Measurements from ENCODE around the gene IGFLR1.

The IGFLR1 gene, protein sequence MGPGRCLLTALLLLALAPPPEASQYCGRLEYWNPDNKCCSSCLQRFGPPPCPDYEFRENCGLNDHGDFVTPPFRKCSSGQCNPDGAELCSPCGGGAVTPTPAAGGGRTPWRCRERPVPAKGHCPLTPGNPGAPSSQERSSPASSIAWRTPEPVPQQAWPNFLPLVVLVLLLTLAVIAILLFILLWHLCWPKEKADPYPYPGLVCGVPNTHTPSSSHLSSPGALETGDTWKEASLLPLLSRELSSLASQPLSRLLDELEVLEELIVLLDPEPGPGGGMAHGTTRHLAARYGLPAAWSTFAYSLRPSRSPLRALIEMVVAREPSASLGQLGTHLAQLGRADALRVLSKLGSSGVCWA

DNA sequence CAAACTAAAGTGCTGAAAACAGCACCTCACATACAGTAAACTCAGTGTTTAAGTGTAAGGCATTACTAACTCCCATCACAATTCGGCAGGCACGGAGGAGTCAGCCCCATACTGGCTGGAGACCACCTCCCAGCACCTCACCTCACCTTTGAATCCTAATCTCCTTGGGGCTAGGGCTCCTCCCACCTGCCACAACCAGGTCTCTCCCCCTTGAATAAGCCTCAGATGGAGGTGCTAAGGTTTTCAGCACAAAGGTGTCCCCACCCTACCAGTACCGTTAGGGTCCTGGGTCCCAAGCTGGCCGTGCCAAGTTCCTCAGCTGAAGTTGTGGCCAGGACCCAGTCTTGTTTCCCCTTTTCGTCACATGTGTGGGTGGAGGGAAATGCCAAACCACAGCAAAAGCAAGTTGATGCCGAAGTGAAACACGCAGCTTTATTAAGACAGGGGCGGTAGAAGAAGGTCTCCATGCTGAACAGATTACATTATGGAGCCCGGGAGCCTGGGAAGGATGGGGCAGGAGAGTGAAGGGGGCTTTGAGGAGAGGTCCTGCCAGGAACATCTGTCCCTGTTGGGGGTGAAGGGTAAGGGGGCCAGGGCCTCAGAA, at the start of gene IGFLR1:
Gene IGFLR1, minus strand, starts transcription at position 332 of the 604 bp plus-strand sequence. CDS start 1,272 bp downstream, outside the sequence.
- TF ChIP-seq EP300 (IDR thresholded peaks at IDR 0.05; ENCODE audit: borderline replicate concordance) (no peak), TEAD4 (IDR thresholded peaks at IDR 0.05) (no peak), NFIC (IDR thresholded peaks at IDR 0.05) (no peak), EGR1 (IDR thresholded peaks at IDR 0.05) (no peak)
- TF ChIP-seq, protein P1, sequence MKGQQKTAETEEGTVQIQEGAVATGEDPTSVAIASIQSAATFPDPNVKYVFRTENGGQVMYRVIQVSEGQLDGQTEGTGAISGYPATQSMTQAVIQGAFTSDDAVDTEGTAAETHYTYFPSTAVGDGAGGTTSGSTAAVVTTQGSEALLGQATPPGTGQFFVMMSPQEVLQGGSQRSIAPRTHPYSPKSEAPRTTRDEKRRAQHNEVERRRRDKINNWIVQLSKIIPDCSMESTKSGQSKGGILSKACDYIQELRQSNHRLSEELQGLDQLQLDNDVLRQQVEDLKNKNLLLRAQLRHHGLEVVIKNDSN (IDR thresholded peaks at IDR 0.05) = no peak

DNA sequence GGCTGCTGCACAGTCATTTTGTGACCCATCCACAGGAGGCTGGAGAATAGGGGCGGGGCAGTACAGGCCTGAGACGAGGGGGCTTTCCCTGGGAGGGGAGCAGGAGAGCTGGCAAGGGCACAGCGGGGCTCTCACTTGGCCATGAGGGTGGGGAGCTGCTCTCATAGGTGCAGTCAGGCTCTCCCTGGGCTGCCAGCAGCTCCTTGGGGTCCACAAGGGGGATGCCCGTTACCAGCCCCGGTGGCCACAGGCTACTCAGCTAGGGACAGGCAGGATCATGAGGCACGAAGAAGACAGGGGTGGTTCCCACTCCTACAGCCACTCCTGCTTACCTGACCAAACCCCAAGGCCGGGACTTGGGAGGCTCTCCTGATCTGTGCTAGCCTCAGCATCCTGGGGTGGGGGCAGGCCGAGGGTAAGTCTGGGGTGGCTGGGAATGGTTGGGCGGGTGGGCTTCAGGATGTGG, 49.6 kb upstream of the IGFLR1 start:
- TF ChIP-seq CREB1 (IDR thresholded peaks at IDR 0.05; ENCODE audit: low read depth) (no peak), CEBPB (IDR thresholded peaks at IDR 0.05) (no peak), REST (IDR thresholded peaks at IDR 0.05; ENCODE audit: low read depth) (no peak), YY1 (IDR thresholded peaks at IDR 0.05; ENCODE audit: low read depth) (no peak), TAF1 (IDR thresholded peaks at IDR 0.05; ENCODE audit: low read depth) (no peak), NFIC (IDR thresholded peaks at IDR 0.05) (no peak), MAX (IDR thresholded peaks at IDR 0.05) (no peak), TEAD4 (IDR thresholded peaks at IDR 0.05) (no peak), ZBTB7A (IDR thresholded peaks at IDR 0.05; ENCODE audit: low read depth) (no peak), RAD21 (IDR thresholded peaks at IDR 0.05; ENCODE audit: low read depth) (no peak), EP300 (IDR thresholded peaks at IDR 0.05; ENCODE audit: borderline replicate concordance) (no peak), FOXM1 (IDR thresholded peaks at IDR 0.05; ENCODE audit: borderline replicate concordance, low read depth) (no peak), TCF12 (IDR thresholded peaks at IDR 0.05; ENCODE audit: low read depth) (no peak)
- TF ChIP-seq, protein P1 (IDR thresholded peaks at IDR 0.05) = no peak

- TF ChIP-seq RAD21 (IDR thresholded peaks at IDR 0.05; ENCODE audit: low read depth) = no peak
- no peak for TF ChIP-seq TAF1 (IDR thresholded peaks at IDR 0.05; ENCODE audit: low read depth)
- TF ChIP-seq REST (IDR thresholded peaks at IDR 0.05; ENCODE audit: low read depth) = no peak
- no peak for TF ChIP-seq YY1 (IDR thresholded peaks at IDR 0.05; ENCODE audit: low read depth)
- TF ChIP-seq CEBPB (IDR thresholded peaks at IDR 0.05) = no peak
- TF ChIP-seq ZBTB7A (IDR thresholded peaks at IDR 0.05; ENCODE audit: low read depth) = no peak
- TF ChIP-seq, protein P1 (IDR thresholded peaks at IDR 0.05) = no peak
- TF ChIP-seq NFIC (IDR thresholded peaks at IDR 0.05) = no peak
- no peak for TF ChIP-seq EP300 (IDR thresholded peaks at IDR 0.05; ENCODE audit: borderline replicate concordance)
- TF ChIP-seq CREB1 (IDR thresholded peaks at IDR 0.05; ENCODE audit: low read depth) = no peak
- TF ChIP-seq FOXM1 (IDR thresholded peaks at IDR 0.05; ENCODE audit: borderline replicate concordance, low read depth) = no peak
Measured at GRCh38 chr19:35790981-35791813, 48.9 kb upstream of the IGFLR1 start.

DNA sequence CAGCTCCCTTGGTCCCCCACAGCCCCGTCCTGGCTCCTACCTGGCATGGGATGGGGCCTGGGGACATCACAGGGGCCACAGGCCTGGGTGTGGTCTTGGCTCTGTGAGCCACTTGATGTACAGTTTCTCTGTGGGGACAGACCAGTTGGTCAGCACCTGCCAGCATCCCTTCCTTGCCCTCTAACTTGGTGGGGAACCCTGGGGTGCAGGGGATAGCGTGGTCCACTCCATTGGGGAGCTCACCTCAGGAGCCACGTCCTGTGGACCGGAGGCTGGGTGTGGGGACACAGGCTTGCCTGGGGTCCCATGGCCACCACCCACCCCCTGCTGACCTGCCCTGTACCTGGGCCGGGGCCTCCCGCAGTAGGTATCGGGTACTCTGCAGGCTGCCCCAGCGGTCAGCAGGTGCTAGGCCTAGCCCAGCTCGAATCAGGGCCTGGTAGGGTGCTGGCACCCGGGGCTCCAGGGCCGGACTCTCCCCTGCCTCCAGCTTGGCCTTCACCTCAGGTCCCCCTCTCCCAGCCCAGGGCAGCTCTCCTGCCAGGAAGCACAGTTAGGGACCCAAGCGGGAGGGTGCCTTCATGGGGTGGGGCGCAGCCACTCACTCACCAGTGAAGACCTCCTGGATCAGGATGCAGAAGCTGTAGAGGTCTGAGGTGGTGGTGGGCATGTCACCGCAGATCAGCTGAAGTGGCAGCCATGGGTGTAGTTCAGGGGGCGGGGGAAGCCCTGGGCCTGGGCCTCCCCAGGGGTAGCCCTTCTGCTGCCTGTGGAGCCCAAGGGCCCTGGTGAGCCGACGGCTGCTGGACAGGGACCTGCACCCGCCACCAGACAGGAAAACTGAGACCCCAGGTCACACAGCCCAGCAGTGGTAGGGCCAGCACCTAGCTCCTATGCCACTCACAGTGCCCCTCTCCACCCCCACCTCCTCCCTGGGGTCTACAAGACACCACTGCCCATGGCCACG, 48.0 kb upstream of the IGFLR1 start:
- TF ChIP-seq REST (IDR thresholded peaks at IDR 0.05; ENCODE audit: low read depth) (no peak), MAX (IDR thresholded peaks at IDR 0.05) (no peak), EP300 (IDR thresholded peaks at IDR 0.05; ENCODE audit: borderline replicate concordance) (no peak), YY1 (IDR thresholded peaks at IDR 0.05; ENCODE audit: low read depth) (no peak)
